NCI-H2196 (cell line): ENCODE measurements around the gene KCNH5.

Source experiments
- DNase-seq: peaks from one replicate; lab custom pipeline; 2025; ENCODE audit not compliant: unreplicated experiment; lab: John Stamatoyannopoulos, UW

Gene KCNH5

GRCh38 chr14:62994096-62994495 lies 51.2 kb downstream of the KCNH5 start:
- no peak for DNase-seq

DNA sequence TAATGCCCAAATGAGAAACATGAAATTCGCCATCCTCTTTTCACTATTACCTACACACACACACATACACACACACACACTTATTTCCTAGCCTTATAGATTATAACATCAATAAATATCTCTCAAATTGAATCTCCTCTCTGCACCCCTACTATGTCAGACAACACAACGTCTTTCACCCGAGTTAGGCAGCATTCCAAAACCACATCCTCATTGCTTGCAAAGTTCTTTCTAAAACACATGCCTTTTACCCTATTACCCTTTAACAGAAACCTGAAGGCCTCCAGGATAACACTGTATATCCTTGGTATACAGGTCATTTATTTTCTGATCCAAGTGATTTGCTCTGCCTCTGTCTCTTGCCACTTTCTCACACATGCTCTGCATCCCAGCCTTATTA lies 56.3 kb downstream of the KCNH5 start:
- no peak for DNase-seq

DNA sequence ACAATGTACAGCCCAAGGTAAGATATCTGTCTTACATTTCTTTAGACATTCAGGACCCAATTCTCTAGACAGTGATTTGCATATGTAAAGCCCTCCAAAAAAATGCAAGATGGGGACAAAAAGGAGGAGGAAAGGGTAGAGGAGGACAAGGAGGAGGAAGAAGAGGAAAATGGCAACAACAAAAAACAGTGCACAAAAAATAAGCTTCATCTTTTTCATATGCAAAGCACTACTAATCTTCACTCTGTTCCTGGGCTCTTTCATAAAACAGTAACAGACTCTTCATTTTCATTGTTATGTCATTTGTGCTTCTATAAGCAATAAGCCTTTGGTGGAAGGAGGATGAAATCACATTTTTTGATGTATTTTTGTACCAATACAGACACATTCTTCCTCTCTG lies 61.4 kb downstream of the KCNH5 start:
- DNase-seq = no peak

GRCh38 chr14:62980693-62981092 lies 64.6 kb downstream of the KCNH5 start:
- DNase-seq = no peak

DNA sequence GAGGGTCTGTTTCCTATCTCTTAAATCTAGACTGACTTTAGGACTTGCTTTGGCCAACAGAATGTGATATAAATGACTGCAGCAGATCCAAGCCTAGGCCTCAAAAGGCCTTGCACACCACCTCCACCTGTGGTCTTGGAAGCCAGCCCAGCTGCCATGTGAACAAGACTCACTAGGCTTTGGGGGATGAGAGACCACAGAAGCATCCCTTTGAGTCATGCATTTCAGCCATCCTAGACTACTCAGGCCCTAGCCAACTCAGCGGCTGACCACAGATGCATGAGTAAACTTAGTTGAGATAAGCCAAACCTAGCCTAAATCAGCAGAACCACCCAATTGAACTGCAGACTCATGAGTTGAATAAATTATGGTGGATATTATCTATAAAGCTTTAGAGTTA lies 87.7 kb downstream of the KCNH5 start:
- no peak for DNase-seq

GRCh38 chr14:62956413-62956812 lies 88.8 kb downstream of the KCNH5 start:
- no peak for DNase-seq

DNA sequence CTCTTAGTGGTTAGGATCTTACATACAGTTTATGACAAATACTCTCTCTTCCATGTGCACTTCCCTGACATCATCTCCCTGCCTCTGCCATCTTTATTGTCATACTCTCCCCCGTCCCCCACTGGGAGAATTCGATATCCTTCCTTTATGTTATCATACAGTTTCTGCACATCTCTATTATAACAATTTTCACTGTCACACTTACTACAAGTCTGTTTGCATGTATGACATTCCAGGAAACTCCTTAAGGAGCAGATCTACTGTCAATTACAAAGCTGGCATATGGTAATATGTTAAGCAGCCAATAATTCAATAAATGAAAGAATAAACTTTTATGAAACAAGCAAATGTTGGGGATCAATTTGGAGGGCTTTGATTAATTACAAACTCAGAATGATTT lies 91.1 kb downstream of the KCNH5 start:
- no peak for DNase-seq

- no peak for DNase-seq
These were observed 93.0 kb downstream of the KCNH5 start for GRCh38 chr14:62952226-62952625.

DNA sequence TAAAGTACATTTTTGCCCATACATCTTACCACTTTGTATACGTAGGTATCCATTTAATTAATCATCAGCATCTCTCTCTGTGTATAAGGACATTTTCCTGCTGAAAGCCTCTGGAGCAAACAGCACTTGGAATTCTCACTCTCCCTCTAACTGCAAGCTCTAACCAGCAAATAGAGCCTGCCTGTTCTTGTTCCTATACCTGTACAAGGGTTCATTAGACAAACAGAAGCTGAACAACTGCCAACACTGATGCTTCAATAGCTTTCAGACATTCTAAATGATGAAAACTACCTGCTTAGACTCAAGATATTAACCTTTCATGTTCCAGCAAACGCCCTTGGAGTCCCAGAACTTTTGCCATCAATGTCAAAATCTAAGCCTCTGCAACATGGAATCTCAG lies 98.0 kb downstream of the KCNH5 start:
- DNase-seq = peak; percentile 23

- DNase-seq = no peak
These were observed 99.0 kb downstream of the KCNH5 start for GRCh38 chr14:62946221-62946620.

GRCh38 chr14:62943202-62943601 lies 102.1 kb downstream of the KCNH5 start:
- DNase-seq = no peak

GRCh38 chr14:62939970-62940369 lies 105.3 kb downstream of the KCNH5 start:
- peak; percentile 18 for DNase-seq

- DNase-seq = no peak
These were observed 106.5 kb downstream of the KCNH5 start for GRCh38 chr14:62938778-62939177.

- no peak for DNase-seq
These were observed 110.8 kb downstream of the KCNH5 start for GRCh38 chr14:62934439-62934838.

- DNase-seq = no peak
These were observed 123.8 kb downstream of the KCNH5 start for GRCh38 chr14:62921466-62921865.

- no peak for DNase-seq
These were observed 128.7 kb downstream of the KCNH5 start for GRCh38 chr14:62916551-62916950.

DNA sequence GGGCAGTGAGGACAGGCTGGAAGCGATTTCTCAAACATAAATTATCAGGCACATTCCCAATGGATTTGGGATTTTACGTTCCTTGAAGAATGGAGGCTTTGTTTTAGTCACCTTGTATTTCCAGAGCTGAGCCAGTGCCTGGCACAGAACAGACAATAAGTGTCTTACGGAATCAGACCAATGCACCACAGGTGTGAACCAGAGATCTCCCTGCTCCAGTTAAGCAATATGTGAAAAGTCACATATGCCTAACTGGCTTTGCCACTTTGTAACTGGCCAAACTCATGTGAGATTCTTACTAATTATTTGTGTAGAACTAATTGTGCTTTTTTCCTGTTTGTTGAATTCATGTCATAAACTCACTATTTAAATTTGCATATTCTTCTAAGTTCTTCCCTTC lies 130.4 kb downstream of the KCNH5 start:
- DNase-seq = no peak

- DNase-seq = no peak
These were observed 131.2 kb downstream of the KCNH5 start for GRCh38 chr14:62914025-62914424.

DNA sequence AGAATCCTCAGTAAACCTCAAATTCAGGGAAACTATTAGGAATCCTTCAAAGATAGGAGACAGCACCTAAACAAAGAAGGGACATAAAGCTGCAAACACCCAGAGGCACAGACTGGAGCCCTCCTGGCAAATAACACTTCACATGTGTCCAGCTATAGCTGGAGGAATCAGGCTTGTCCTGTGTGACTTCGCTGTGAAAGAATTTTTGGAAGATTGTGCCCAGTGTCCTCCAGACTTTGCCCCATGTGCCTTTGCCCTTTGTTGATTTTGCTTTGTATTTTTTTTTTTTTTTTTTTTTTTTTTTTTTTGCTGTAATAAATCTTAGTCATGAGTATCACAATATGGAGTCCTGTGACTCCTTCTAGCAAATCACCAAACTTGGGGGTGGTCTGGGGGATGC lies 136.8 kb downstream of the KCNH5 start:
- DNase-seq = no peak

- DNase-seq = no peak
These were observed 139.7 kb downstream of the KCNH5 start for GRCh38 chr14:62905566-62905965.

- no peak for DNase-seq
These were observed 147.5 kb downstream of the KCNH5 start for GRCh38 chr14:62897771-62898170.

DNA sequence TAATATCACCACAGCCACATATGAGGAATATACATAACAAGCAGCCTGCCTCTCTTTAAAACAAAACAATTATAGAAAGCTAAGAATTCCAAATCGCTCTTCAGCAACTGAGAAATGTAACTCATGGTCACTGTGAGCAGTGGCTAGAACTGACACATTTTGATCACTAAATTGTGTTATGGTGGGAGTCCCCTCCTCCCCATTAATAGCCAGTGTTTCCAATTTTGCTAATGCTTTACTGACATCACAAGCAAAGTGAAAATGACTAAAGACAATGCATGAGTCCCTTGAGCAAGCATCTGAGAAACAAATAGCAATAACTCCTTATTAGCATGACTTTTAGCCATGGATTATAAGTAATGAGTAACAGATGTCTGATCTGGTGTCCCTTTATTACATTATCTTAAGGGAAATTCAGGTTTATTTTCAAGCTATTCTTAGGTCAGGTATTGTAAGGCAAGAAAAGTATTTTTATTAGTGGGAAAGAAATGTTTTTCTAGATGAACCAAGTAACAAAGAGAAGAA lies 148.3 kb downstream of the KCNH5 start:
- no peak for DNase-seq

- no peak for DNase-seq
These were observed 150.5 kb downstream of the KCNH5 start for GRCh38 chr14:62894736-62895135.

GRCh38 chr14:62889364-62889763 lies 155.9 kb downstream of the KCNH5 start:
- DNase-seq = no peak
